ENCODE data around the gene MVP.

Gene MVP

GRCh38 chr16:29805232-29806098 is 14.8 kb upstream of the MVP start:
- Histone ChIP-seq H3K27ac (peak overlapping the region; percentile 95 to 98), H3K4me3 (peak overlapping the region; percentile 80)
- TF ChIP-seq, protein P1, sequence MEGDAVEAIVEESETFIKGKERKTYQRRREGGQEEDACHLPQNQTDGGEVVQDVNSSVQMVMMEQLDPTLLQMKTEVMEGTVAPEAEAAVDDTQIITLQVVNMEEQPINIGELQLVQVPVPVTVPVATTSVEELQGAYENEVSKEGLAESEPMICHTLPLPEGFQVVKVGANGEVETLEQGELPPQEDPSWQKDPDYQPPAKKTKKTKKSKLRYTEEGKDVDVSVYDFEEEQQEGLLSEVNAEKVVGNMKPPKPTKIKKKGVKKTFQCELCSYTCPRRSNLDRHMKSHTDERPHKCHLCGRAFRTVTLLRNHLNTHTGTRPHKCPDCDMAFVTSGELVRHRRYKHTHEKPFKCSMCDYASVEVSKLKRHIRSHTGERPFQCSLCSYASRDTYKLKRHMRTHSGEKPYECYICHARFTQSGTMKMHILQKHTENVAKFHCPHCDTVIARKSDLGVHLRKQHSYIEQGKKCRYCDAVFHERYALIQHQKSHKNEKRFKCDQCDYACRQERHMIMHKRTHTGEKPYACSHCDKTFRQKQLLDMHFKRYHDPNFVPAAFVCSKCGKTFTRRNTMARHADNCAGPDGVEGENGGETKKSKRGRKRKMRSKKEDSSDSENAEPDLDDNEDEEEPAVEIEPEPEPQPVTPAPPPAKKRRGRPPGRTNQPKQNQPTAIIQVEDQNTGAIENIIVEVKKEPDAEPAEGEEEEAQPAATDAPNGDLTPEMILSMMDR (IDR thresholded peaks at IDR 0.05): no peak
- peak; percentile 99 for DNase-seq (ENCODE audit: low spot score)

DNA sequence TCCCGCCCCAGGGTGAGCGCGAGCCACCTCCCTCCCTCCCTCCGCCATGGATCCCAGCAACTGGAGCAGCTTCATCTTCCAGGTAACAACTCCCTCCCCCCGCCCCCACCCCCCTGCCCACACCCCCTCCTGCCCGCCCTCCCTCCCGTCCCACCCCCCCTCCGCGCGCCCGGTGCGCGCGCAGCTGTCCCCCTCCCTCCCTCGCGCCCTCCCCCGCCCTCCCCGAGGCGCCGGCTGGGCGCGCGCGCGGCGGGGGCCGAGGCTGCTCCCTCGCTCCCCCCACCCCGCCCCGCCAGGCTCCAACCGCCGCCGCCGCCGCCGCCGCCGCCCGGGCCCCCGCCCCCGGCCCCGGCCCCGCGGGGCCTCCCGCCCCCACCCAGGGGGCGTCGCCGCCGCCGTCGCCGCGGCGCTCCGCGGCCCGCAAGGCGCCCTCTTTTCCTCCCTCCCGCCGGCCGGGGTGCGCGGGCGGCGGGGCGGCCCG is 14.1 kb upstream of the MVP start, which contains the start of gene MAZ:
TSS of gene MAZ (plus strand) at position 431 of the 481 bp plus-strand sequence. CDS start 173 bp downstream, outside the sequence.
- Histone ChIP-seq H3K4me3 (peak within 1 kb of the TSS; percentile 80), H3K27ac (peak within 1 kb of the TSS; percentile 95 to 98)
- TF ChIP-seq, protein P1 (IDR thresholded peaks at IDR 0.05): no peak
- DNase-seq (ENCODE audit: low spot score): no peak

GRCh38 chr16:29806641-29807425 is 13.4 kb upstream of the MVP start:
- peak; percentile 84 for DNase-seq (ENCODE audit: low spot score)
- Histone ChIP-seq H3K27ac (peak overlapping the region; percentile 95 to 98), H3K4me3 (peak overlapping the region; percentile 80)
- TF ChIP-seq, protein P1 (IDR thresholded peaks at IDR 0.05): no peak

- DNase-seq (ENCODE audit: low spot score): peak; percentile 94
- Histone ChIP-seq H3K27ac (peak overlapping the region; percentile 95 to 98), H3K4me3 (peak overlapping the region; percentile 80)
- TF ChIP-seq, protein P1 (IDR thresholded peaks at IDR 0.05): no peak
These were observed 12.6 kb upstream of the MVP start for GRCh38 chr16:29807426-29808218.

DNA sequence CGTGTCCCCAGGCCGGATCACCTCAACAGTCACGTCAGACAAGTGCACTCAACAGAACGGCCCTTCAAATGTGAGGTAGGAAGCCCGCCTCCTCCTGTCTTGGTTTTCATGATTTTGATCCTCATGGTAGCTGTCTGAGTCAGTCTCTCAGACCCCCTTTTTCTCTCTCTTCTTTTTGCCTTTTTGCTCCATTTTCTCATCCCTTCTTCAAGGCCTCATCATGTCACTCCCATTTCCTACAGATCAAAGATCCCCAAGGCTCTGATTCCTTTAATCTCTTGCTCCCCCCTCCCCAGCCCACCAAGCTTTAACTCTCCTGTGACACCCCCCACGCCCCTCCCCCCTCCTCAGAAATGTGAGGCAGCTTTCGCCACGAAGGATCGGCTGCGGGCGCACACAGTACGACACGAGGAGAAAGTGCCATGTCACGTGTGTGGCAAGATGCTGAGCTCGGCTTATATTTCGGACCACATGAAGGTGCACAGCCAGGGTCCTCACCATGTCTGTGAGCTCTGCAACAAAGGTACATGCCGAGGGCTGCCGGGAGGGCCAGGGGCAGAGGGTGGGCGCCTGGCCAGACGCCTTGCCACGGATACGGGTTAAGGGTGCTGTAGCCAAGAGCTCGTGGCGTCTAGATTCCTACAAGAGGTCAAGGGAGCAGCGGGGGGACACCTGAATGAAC is 11.9 kb upstream of the MVP start:
- peak overlapping the region; percentile 80 for H3K4me3 ChIP-seq
- no peak for DNase-seq (ENCODE audit: low spot score)
- TF ChIP-seq, protein P1 (IDR thresholded peaks at IDR 0.05): no peak
- peak overlapping the region; percentile 95 to 98 for H3K27ac ChIP-seq

All from coronary artery (tissue), 2 donors.